Endothelial cell of umbilical vein (primary cell): ENCODE results near the gene SPAST. TPM values are rescaled to one million over a fixed set of nuclear protein-coding genes. Genes with fewer than 3 reads are reported as not detected.
A peak's percentile ranks its signal among the peaks of the same experiment; 100 is the strongest.

ENCODE experiments used
- Bru-seq: library from RNA; stranded (reverse); fragments of 400-500 nt; gene quantifications from one replicate; lab custom pipeline; 2021; lab: Mats Ljungman, UMichigan
- BruChase-seq, 2 experiments: library from RNA; stranded (reverse); fragments of 400-500 nt; gene quantifications; one replicate each; lab custom pipeline; 2021; lab: Mats Ljungman, UMichigan
- BruUV-seq: library from RNA; stranded (reverse); fragments of 400-500 nt; replicated peaks from 2 replicates; lab custom pipeline; 2021; lab: Mats Ljungman, UMichigan
- CTCF ChIA-PET: fragments of 300-600, 350-600 bp; sonication (Branson Sonifier 250); formaldehyde crosslinking; loops from one replicate; lab custom pipeline; 2021; ENCODE audit warnings: antibody characterized with exemption, inconsistent platforms; lab: Charles Lee
- POLR2A ChIA-PET: fragments of 300-600, 350-600 bp; sonication (Branson Sonifier 250); formaldehyde crosslinking; loops from one replicate; lab custom pipeline; 2021; ENCODE audit warnings: antibody characterized with exemption, inconsistent platforms; lab: Charles Lee
- DNase-seq: peaks from one replicate; pipeline ENCODE4 v3.0.0-alpha.2; 2011; ENCODE audit warnings: low read depth, low spot score
- FAIRE-seq: peaks from 2 replicates; lab custom pipeline; 2011; peaks lifted over from hg19 to GRCh38; lab: Jason Lieb, UNC
- H2AFZ ChIP-seq: 2 replicates; pipeline ENCODE4 v1.6.0; 2012; ENCODE audit warnings: low read depth, low read length, control low read depth, inconsistent platforms
- H3K27ac ChIP-seq: 2 replicates; pipeline ENCODE4 v1.5.1; 2011; ENCODE audit warnings: low read depth, mild to moderate bottlenecking, control low read depth, low read length, moderate library complexity; ENCODE audit not compliant: insufficient read depth
- H3K27me3 ChIP-seq, 2 experiments: 2 replicates each; pipeline versions ENCODE4 v1.6.0 to v1.6.1; 2011; ENCODE audit warnings: low read length in 2 of 2, mixed read lengths in 1 of 2; ENCODE audit not compliant: control insufficient read depth in 2 of 2, insufficient read depth in 2 of 2
- H3K36me3 ChIP-seq, 2 experiments: 2 replicates in 1 of 2; 3 replicates in 1 of 2; pipeline ENCODE4 v1.5.1; 2011; ENCODE audit warnings: low read length in 2 of 2, mild to moderate bottlenecking in 1 of 2, moderate library complexity in 1 of 2; ENCODE audit not compliant: control insufficient read depth in 2 of 2, insufficient read depth in 2 of 2; ENCODE audit errors: extremely low read depth in 1 of 2
- H3K4me1 ChIP-seq: 3 replicates; pipeline ENCODE4 v1.5.1; 2011; ENCODE audit warnings: mild to moderate bottlenecking, low read length; ENCODE audit not compliant: control insufficient read depth, insufficient read depth; ENCODE audit errors: extremely low read depth
- H3K4me2 ChIP-seq: 2 replicates; pipeline ENCODE4 v1.6.1; 2011; ENCODE audit warnings: low read length, control low read depth, mixed read lengths; ENCODE audit not compliant: insufficient read depth
- H3K4me3 ChIP-seq, 3 experiments: fragments of 200-600 bp in 1 of 3; sonication (generic), shearing (Covaris generic) in 1 of 3; replicated peaks in 1 of 3; 2 replicates each; pipeline ENCODE4 v1.5.1; 2011 to 2016; ENCODE audit warnings: control low read depth in 3 of 3, low read length in 3 of 3, mild to moderate bottlenecking in 2 of 3, inconsistent platforms in 1 of 3, low read depth in 1 of 3, moderate library complexity in 1 of 3; ENCODE audit not compliant: insufficient read depth in 1 of 3
- H3K79me2 ChIP-seq: 2 replicates; pipeline ENCODE4 v1.6.0; 2012; ENCODE audit warnings: low read length, inconsistent platforms; ENCODE audit not compliant: control insufficient read depth, insufficient read depth
- H3K9ac ChIP-seq: replicated peaks from 2 replicates; pipeline ENCODE3; 2011; ENCODE audit warnings: low read length, control low read depth; ENCODE audit not compliant: insufficient read depth; ENCODE audit errors: extremely low read depth
- H3K9me1 ChIP-seq: replicated peaks from 3 replicates; pipeline ENCODE4 v1.6.0; 2011; ENCODE audit warnings: mild to moderate bottlenecking, low read length; ENCODE audit not compliant: control insufficient read depth, insufficient read depth; ENCODE audit errors: extremely low read depth
- H3K9me3 ChIP-seq: replicated peaks from 2 replicates; pipeline ENCODE4 v1.5.1; 2012; ENCODE audit warnings: low read length, inconsistent platforms; ENCODE audit not compliant: control insufficient read depth, insufficient read depth
- H4K20me1 ChIP-seq: replicated peaks from 2 replicates; pipeline ENCODE3; 2011; ENCODE audit warnings: mild to moderate bottlenecking, low read length; ENCODE audit not compliant: control insufficient read depth, insufficient read depth; ENCODE audit errors: extremely low read depth
- CTCF ChIP-seq, 2 donors: IDR thresholded peaks; 1 replicate in 1 of 2; 2 replicates in 1 of 2; pipeline ENCODE4 v1.5.1; 2011; ENCODE audit warnings: low read length in 2 of 2, mild to moderate bottlenecking in 2 of 2, moderate library complexity in 2 of 2, control low read depth in 1 of 2, inconsistent platforms in 1 of 2, low read depth in 1 of 2; ENCODE audit not compliant: insufficient read depth in 1 of 2; ENCODE audit errors: extremely low read depth in 1 of 2
- EZH2 ChIP-seq: IDR thresholded peaks from 2 replicates; pipeline ENCODE4 v1.6.1; 2012; ENCODE audit warnings: borderline replicate concordance, low read depth, mild to moderate bottlenecking, moderate library complexity, low read length, inconsistent platforms; ENCODE audit not compliant: severe bottlenecking
- FOS ChIP-seq: IDR thresholded peaks from 2 replicates; pipeline ENCODE4 v1.6.1; 2011; ENCODE audit warnings: mild to moderate bottlenecking, low read length, moderate library complexity, borderline replicate concordance; ENCODE audit not compliant: insufficient read depth
- GATA2 ChIP-seq: IDR thresholded peaks from 2 replicates; pipeline ENCODE4 v1.7.0; 2011; ENCODE audit warnings: low read depth, mild to moderate bottlenecking, moderate library complexity, mixed read lengths, low read length; ENCODE audit not compliant: insufficient read length, insufficient read depth
- JUN ChIP-seq: IDR thresholded peaks from 2 replicates; pipeline ENCODE4 v1.6.1; 2011; ENCODE audit warnings: borderline replicate concordance, low read depth; ENCODE audit not compliant: insufficient read length, insufficient read depth
- MYC ChIP-seq: IDR thresholded peaks from one replicate; pipeline ENCODE4 v1.6.1; 2011; ENCODE audit warnings: mild to moderate bottlenecking, low read depth, low read length
- POLR2A ChIP-seq: IDR thresholded peaks from 2 replicates; pipeline ENCODE4 v1.6.1; 2012; ENCODE audit warnings: low read depth, mild to moderate bottlenecking, control low read depth, low read length
- POLR2AphosphoS5 ChIP-seq: IDR thresholded peaks from 2 replicates; pipeline ENCODE4 v1.6.1; 2012; ENCODE audit warnings: low read depth, mild to moderate bottlenecking, control low read depth, low read length, moderate library complexity; ENCODE audit not compliant: insufficient read depth
- dilution Hi-C: fragments of 300-500 bp; cut with MboI; formaldehyde crosslinking; loops from one replicate; pipeline ENCODE4 v1.15.0; 2019; ENCODE audit warnings: low sequenced_read_pairs; ENCODE audit not compliant: extremely low pct_ligation_motif_present
- intact Hi-C: fragments of 100-400 bp; cut with micrococcal nuclease; formaldehyde crosslinking; loops from one replicate; pipeline ENCODE4 v1.10.0; 2022
- long read RNA-seq: library from polyadenylated mRNA; stranded (forward); transcript quantifications from one replicate; pipeline ENCODE4 v2.0.0, GENCODE V29; 2021
- polyA minus RNA-seq, 3 experiments: library from RNA; depleted of rRNA, polyadenylated mRNA; stranded (reverse); fragments of >200 nt; gene quantifications; 1 replicate in 1 of 3; 2 replicates in 2 of 3; pipeline ENCODE4 v1.2.3, GENCODE V29; 2011
- polyA plus RNA-seq, 4 experiments: library from polyadenylated mRNA; depleted of rRNA in 3 of 4; stranded (reverse) in 3 of 4; unstranded in 1 of 4; fragments of >200 nt; gene quantifications; 2 replicates each; pipeline versions ENCODE4 v1.2.1 to v1.2.3, GENCODE V29; 2011 to 2012; ENCODE audit warnings: missing spikeins in 1 of 4
- total RNA-seq: library from RNA; stranded (reverse); gene quantifications from 2 replicates; pipeline ENCODE4 v1.2.3, GENCODE V29; 2021
- TF ChIP-seq, protein P1 (sequence below): IDR thresholded peaks from 2 replicates; pipeline ENCODE4 v1.6.1; 2011; ENCODE audit not compliant: insufficient read depth, insufficient read length

Gene SPAST, protein sequence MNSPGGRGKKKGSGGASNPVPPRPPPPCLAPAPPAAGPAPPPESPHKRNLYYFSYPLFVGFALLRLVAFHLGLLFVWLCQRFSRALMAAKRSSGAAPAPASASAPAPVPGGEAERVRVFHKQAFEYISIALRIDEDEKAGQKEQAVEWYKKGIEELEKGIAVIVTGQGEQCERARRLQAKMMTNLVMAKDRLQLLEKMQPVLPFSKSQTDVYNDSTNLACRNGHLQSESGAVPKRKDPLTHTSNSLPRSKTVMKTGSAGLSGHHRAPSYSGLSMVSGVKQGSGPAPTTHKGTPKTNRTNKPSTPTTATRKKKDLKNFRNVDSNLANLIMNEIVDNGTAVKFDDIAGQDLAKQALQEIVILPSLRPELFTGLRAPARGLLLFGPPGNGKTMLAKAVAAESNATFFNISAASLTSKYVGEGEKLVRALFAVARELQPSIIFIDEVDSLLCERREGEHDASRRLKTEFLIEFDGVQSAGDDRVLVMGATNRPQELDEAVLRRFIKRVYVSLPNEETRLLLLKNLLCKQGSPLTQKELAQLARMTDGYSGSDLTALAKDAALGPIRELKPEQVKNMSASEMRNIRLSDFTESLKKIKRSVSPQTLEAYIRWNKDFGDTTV
- total RNA-seq (23.0 and 24.9 TPM in 2 replicates), polyA plus RNA-seq (3.6 and 4.7 TPM in 2 replicates), polyA minus RNA-seq (13.5 and 13.9 TPM in 2 replicates), Bru-seq, nascent RNA (percentile 71 among the genes with signal in this experiment), BruChase-seq, experiment 1, labeled RNA remaining after a 6-hour chase (percentile 76 among the genes with signal in this experiment), BruChase-seq, experiment 2, labeled RNA remaining after a 2-hour chase (percentile 73 among the genes with signal in this experiment)
- 6.8 and 7.1 TPM in 2 replicates for polyA plus RNA-seq (2011; cell fraction: cytosol; rRNA removed)
- 6.4 and 7.4 TPM in 2 replicates for polyA plus RNA-seq (2011; cell fraction: nucleus; rRNA removed)
- 15.0 and 15.3 TPM in 2 replicates for polyA plus RNA-seq (2012)
- polyA minus RNA-seq (2011; cell fraction: cytosol; rRNA and poly(A)+ RNA removed), result 12.6 TPM
- 14.5 and 16.6 TPM in 2 replicates for polyA minus RNA-seq (2011; cell fraction: nucleus; rRNA and poly(A)+ RNA removed)
- long read RNA-seq, full-length matches to known transcripts, result 25 of 31 reads
- long read RNA-seq, partial matches to known transcripts, result 0 of 31 reads
- long read RNA-seq, other reads (novel, unspliced or antisense), result 6 of 31 reads

GRCh38 chr2:32063310-32064020 is at the start of gene SPAST:
SPAST (plus strand) TSS chr2:32063556; CDS start chr2:32063832, 276 bp downstream.
- Histone ChIP-seq H3K27ac (peak within 1 kb of the TSS; percentile 64), H3K9me3 (no peaks in the 10 kb centered on the region), H3K79me2 (peaks cover 8% of the 10 kb centered on the region), H4K20me1 (no peaks in the 10 kb centered on the region), H2AFZ (peak within 1 kb of the TSS; percentile 96), H3K4me2 (peak within 1 kb of the TSS; percentile 95), H3K4me1 (peaks cover 21% of the 10 kb centered on the region), H3K27me3 (no peaks in the 10 kb centered on the region), H3K4me3 (peak within 1 kb of the TSS; percentile 61 to 84 (median 80)), H3K9me1 (no peaks in the 10 kb centered on the region), H3K9ac (peak within 1 kb of the TSS; percentile 78), H3K36me3 (no peaks in the 10 kb centered on the region)
- POLR2A ChIA-PET, result interaction anchor here (0.6 to 2.0 kb wide), 8 partner anchors 10 to 285 kb away, joined by 3 to 17 read pairs (median 4); partner anchors contain the start of genes DPY30, MEMO1 and SLC30A6
- DNase-seq, result peak; percentile 99
- BruUV-seq, result no TSS peak
- CTCF ChIA-PET, result interaction anchor here (0.7 to 3.8 kb wide), 9 partner anchors 8 to 102 kb away, joined by 3 to 42 read pairs (median 4); partner anchors contain the start of genes DPY30 and SLC30A6
- TF ChIP-seq POLR2AphosphoS5 (peak; percentile 67), POLR2A (peak; percentile 93), GATA2 (no peak), MYC (no peak), JUN (no peak), FOS (peak; percentile 2), CTCF (IDR thresholded peaks at IDR 0.05; ENCODE audit: extremely low read depth in 1 of 2, insufficient read depth in 1 of 2, low read depth in 1 of 2, low read length in 2 of 2) (peak; percentile 38 to 56), EZH2 (no peak)
- TF ChIP-seq, protein P1, sequence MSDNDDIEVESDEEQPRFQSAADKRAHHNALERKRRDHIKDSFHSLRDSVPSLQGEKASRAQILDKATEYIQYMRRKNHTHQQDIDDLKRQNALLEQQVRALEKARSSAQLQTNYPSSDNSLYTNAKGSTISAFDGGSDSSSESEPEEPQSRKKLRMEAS, result peak; percentile 55
- intact Hi-C loops, result loop anchor here (1.0 to 5.0 kb wide), 6 partner anchors 24 to 294 kb away; partner anchors contain the start of genes BIRC6, DPY30, MEMO1 and SLC30A6
- peak; percentile 97 for FAIRE-seq
- dilution Hi-C loops, result no loop called here
